SW 1271 (cell line): ENCODE data around the gene NBAS.
A peak's percentile ranks its signal among the peaks of the same experiment; 100 is the strongest.

Source experiments
- DNase-seq, 2 experiments: peaks; one replicate each; lab custom pipeline; 2025; lab: John Stamatoyannopoulos, UW

Gene NBAS

DNA sequence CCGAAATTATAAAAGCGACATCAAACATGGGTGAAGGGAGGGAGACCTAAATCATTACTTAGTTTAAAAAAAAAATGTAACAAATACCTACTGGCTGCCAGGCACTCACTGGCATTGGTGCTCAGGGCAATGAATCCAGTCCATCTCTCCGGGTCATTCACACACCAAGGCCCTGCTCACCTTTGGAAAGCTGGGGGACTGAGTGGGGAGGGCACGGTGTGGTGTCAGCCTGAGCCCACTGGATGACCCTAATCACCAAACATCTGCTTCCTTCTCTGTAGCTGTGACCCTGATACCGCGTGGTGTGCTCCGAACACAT lies 30.2 kb upstream of the NBAS start:
- no peak for DNase-seq

DNA sequence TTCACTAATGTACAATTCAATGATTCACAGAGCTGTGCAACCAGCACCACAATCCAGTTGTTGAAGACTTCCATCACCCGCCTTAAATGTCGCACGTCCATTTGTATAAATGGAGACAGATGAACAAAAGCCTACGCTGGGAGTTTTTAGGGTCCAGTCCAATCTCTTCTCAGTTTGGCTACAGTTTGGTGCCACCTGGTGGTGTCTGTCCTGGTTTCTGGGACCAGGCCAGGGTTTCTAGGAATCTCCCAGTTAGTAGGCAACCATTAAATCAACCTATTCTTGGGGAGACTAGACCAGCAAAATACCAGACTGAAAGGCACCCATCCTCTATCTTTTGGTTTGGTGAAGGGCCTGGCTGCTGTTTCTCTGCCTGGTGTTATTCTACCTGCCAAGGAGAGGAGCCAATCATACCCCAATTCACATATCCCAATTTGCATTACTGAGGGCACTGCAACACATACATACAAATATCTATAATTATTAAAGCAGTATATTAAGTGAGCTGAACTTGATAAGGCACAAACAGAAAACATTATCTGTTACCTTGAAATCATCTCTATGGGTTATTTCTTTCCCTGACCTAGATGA lies 27.3 kb upstream of the NBAS start:
- DNase-seq: peak; percentile 11 to 78

DNA sequence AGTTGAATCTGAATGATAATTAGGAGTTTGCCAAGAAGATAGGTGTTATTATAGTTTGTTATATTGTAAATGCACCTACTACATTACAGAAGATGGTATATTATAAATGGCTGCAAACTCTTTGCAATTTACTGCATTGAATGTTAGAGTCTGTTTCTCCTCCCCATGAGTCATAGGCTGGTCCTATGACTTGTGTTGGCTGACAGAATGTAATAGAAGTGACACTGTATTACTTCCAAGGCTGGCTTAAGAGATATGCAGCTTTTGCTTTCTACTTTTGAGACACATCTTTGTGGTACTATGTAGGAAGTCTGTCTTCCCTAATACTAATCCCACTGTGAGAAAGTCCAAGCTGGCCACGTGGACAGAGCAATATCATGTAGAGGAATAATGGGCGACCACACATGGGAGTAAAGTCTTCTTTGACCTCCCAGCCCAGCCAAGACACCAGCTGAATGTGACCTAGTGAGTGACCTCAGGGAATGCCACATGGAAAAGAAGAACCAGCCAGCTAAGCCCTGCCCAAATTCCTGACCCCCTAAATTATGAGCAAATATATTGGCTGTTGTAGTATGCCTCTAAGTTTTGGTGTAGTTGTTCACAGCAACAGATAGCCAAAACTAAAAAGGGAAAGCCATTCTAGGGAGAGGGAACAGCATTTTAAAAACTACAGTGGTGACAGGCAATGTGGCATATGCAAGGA lies 23.8 kb upstream of the NBAS start:
- DNase-seq: no peak

DNA sequence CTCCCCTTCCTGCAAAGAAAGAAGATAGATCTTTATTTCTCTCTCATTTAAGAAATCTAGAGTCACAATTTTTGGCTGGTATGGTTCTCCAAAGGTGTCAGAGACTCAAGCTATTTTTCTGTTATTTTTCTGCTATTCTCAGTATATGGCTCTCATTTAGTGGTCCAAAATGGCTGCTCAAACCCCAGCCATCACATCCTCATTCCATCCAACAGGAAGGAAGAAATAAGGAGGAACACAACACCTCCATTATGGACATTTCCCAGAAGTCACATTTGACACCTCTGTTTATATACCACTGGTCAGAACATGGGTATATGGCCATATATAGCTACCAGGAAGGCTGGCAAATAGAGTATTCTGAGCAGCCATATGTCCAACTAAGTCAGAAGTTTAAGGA lies 23.2 kb upstream of the NBAS start:
- no peak for DNase-seq

DNA sequence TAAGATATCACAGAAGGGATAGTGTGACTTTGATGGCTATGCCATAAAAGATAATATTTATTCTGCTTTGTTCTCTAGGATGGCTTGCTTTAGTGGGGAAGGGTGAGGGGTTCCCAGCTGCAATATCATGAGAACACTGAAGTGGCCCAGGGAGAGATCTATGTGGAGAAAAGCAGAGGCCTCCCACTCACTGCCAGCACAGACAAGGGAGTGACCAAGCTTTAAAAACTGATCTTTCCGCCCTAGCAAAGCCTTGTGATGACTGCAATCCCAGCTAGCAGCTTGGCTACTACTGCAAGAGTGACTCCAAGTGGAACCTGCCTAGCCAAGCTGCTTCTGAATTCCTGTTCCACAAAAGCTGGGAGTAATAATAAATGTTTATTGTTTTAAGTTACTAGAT lies 22.7 kb upstream of the NBAS start:
- no peak for DNase-seq

DNA sequence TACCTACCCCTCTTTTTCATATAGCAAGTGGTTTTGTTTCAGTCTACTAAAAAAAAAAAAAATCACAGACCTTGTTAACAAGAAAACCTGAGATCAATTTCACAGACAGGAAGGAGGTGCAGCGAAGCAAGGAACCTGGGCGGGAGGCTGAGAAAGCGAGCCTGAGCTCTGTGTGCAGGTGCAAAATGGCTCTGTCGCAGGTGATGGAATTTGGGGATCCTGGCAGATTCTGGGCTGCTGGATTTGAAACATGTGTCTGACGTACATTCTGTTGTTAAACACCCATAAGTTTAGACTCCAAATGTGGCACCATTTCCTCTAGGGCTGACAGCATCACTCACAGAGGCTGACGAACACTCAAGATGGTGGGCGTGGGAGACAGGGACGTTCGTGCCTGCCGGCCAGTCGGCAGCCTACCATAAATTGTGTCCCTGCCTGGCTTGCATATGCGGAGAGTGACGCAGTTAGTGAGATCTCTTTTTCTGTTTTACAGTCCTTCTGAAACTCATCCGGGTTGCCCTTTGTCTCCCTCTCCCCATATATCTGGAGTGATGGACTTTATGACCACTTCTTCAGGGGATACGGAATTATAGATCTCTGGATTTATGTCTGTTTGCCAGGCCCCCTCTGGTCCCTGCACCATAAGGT lies 21.7 kb upstream of the NBAS start:
- no peak for DNase-seq

DNA sequence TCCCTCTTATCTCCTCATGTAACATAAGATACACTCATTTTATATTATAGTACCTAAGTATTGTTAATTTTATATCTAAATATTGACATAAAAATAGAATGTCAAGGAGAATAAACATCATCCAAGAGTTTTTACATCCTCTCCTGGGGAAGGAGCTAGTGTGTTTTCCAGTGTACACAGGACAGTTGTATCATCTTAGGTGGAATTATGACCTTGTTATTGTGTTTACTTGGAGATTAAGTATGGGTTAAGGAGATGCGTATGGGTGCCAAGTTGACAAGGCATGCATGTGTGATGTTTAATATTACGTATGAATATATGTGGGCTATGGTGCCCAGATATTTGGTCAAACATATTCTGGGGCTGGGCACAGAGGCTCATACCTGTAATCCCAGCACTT lies 19.3 kb upstream of the NBAS start:
- no peak for DNase-seq

DNA sequence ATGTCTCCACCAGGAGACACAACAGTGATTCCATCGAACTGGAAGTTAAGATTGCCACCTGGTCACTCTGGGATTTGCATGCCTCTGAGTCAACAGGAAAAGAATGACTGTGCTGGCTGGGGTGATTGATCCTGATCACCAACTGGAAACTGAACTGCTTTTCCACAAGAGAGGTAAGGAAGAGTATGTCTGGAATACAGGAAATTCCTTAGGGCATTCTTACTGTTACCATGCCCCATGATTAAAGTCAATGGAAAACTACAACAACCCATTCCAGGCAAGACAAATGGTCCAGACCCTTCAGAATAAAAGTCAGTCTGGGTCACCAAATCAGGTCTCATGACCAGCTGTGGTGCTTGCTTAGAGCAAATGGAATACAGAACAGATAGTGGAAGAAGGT lies 18.5 kb upstream of the NBAS start:
- DNase-seq: peak; percentile 17 to 19

DNA sequence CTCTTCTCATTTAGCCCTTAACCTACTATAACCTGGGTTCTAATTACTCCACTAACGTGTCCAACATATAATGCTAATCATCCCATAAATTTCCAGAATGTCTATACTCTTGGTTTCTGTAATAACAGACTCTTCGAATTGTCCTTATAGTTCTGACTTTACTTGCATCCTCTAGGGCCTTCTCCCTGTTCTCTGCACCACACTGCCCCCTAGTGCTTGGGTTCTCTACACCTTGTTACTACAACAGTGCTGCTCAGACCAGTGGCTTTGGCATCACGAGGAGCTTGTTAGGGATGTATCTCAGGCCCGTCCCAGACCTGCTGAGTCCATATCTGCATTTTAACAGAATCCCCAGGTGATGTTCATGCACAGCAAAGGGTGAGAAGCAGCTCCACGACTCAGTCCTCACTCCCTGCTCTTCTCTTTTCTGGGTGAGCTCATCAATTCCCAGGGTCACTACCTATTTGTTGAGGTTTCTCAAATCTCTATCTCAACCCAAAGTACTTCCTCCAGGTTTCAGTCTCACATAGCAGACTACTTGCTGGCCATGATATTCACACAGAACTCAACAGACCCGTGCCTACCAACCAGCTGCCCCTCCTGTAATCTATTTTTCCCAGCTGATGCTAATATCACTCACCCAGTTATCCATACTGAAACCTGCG lies 16.1 kb upstream of the NBAS start:
- peak; percentile 62 to 86 for DNase-seq

DNA sequence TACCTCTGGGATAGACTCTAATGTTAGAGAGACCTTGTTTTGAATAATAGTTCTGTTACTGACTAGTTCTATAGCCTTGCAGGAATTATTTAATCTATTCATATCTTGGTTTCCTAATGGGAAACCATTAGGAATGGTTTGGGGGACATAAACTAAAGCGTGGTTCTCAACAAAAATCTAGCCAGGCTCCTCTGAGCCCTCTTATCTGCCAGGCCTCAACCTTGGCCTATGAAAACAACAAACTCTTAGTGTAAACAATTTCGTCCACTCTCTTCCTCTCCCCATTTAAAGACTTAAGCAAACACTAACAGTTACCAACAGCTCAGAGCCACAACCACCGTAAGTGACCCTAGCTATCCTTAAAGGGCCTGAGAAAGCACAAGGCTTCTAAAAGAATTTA lies 10.6 kb upstream of the NBAS start:
- no peak for DNase-seq

DNA sequence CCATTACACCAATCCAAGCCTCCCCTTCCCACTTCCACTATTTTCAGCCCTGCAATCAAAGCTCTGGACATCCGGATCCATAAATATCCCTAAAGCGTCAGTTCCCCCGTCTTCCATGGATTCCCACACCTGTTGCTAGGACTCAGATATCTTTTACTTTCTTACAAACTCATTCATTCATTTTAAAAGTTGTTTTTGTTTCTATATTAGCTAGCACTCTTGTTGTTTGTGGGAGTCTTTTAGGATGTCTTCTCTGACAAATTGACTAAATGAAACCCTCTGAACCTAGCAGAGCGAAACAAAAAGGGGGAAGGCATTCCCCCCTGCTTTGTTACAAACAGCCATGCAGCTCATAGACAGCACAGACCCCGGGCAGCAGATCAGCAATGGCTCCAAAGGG lies 9.0 kb upstream of the NBAS start:
- DNase-seq: no peak

DNA sequence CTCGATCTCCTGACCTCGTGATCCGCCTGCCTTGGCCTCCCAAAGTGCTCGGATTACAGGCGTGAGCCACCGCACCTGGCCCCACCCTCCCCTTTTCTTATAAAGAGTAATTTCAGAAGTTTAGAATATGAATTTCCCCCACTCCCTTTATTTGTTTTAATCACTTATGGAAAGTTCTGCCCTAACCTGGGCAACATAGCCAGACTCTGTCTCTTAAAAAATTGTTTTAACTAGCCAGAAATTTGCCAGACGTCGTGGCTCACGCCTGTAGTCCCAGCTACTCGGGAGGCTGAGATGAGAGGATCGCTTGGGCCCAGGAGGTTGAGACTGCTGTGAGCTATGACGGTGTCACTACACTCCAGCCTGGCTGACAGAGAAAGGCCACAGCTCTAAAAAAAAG lies 7.7 kb upstream of the NBAS start:
- no peak for DNase-seq

DNA sequence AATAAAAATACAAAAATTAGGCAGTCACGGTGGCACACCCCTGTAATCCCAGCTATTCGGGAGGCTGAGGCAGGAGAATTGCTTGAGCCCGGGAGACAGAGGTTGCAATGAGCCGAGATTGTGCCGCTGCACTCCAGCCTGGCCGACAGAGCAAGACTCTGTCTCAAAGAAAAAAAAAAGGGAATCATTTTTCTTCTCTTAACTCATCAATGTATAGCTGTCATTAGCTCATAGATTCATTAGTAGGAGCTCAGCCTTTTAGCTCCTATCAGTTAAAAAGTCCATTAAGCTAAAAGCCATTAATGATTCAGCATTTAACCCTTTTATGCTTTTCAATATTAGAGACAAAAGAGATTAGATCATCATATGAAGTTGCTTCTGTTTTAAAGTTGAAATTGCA lies 5.8 kb upstream of the NBAS start:
- no peak for DNase-seq

DNA sequence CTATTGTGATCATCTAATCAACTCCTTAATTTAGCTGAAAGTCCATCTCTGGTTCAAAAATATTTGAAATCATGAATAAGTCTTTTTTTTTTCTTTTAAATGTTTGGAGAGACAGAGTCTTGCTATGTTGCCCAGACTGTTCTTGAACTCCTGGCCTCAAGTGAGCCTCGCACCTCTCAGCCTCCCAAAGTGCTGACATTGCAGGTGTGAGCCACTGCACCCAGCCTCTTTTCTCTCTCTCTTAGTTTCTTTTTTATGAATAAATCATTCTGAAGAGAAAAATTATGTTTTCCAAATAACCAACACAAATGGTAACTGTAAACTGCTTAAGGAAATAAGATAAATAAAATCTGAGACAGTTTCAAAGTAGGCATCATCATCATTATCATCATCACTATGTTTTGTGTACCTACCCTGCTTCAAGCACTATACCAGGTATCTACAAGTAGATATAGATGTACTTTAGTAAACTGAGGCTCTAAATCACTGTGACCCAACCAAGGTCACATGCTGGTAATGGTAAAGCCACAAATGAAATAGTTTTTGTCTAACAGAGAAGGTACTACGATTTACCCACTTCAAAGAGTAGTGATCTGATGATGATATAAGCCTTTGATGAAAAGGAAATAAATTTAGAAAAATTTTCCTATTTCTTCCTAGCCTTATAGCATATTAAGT lies 5.0 kb upstream of the NBAS start:
- DNase-seq: no peak

DNA sequence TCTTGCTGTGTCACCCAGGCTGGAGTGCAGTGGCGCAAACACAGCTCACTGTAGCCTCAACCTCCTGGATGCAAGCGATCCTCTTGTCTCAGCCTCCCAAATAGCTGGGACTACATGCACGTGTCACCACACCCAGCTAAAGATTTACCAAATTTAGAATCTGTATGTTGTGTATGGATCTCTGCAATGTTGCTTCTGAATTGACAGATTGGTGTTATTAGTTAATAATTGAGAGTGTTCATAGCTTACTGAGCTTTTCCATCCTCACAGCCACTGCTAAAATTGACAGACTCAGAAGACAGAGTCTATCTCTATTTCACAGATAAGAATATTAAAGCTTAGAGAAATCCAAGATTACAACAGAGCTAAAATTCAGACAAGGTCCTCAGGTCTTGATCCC lies 4.3 kb upstream of the NBAS start:
- DNase-seq: no peak

DNA sequence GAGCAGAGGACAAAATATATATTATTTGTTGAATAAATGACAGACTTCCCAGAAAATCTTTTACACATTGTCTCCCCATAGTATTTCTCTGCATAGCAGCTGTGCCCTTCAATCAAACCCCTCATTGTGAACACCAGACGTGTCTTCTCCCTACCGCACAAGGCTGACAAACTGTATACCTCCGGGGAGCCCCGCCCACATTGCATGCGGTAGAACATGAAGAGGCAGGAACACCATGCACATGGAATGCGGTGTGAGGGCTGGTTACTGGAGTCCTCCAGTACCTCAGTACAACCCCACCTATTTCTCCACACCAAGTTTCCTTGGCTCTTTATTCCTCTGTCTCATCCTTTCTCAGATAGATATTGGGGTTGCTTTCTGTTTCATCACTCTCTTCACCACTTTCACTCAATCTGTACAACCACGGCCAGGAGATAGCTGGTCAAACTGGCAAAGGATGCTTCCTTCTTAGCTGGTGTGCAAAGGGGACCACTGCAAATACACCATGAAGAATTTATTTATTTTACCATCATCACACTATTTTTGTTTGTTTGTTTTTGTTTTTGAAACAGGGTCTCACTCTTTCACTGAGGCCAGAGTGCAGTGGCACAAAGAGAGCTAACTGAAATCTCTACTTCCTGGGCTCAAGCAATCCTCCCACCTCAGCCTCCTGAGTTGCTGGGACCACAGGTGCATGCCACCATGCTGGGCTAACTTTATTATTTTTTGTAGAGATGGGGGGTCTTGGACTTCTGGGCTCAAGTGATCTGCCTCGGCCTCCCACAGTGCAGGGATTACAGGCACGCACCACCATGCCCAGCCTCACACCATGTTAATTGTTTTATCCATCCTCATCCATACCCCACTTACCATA lies 2.3 kb upstream of the NBAS start:
- no peak for DNase-seq

DNA sequence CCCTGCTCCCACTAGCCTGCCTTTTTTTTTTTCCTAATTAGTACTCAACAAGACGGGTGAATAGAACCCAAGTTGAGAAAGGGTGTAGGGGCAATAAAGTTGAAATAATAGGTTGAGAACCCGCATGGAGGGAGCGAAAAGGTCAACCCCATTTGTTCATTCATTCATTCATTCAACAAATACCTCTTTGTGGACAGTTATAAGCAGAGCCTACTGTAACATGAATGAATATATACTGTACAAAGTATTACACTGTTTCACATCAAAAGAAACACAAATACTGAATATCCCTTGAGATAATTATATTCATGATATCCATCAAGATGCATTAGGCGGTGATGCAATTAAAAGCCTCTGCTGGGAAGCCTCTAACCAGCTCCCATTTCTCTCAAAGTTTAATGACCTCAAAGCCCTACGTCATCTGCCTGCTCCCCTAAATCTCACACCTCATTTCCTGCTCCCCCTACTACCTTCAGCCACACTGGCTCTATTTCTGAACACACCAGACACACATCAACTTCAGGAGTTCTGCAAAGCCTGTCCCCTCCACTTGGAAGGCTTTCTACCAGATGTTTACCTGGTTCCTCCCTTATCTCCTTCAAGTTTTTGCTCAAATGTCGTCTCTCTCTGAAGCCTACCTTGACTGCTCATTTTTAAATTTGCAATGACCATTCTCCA lies 1.4 kb upstream of the NBAS start:
- DNase-seq: no peak

DNA sequence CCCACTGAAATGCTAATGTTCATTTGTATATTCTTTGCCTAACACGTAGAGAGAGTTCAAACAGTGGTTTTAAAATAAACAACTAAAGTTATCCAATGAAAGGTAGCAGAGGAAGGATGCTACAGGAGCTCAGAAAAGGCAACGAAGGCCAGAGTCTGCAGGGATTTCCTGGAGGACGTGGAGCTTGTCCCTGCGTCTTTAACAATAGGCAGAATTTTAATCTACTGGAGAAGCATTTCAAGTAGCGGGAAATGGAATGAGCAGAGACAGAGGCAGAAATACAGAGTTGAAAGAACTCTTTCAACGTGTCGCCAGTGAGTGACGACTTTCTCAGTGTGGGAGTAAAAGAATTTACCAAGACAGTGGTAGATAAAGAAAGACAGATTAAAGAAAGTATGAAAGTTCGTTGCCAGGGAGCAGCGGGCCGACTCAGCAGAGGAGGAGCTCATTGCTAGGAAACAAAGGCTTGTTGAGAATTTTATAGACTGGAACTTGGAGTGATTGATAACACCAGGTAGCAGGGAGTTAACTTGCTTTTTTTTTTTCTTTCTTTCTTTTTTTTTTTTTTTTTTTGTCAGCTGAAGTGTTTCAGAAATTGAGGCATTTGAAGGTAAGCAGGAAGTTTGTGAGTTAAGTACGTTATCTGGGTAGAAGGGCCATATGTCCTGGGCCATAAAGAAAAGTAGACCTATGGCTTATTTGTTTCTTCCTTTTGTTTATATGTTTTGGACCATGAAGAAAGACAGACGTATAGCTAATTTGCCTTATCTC lies 625 bp upstream of the NBAS start:
- DNase-seq: no peak

DNA sequence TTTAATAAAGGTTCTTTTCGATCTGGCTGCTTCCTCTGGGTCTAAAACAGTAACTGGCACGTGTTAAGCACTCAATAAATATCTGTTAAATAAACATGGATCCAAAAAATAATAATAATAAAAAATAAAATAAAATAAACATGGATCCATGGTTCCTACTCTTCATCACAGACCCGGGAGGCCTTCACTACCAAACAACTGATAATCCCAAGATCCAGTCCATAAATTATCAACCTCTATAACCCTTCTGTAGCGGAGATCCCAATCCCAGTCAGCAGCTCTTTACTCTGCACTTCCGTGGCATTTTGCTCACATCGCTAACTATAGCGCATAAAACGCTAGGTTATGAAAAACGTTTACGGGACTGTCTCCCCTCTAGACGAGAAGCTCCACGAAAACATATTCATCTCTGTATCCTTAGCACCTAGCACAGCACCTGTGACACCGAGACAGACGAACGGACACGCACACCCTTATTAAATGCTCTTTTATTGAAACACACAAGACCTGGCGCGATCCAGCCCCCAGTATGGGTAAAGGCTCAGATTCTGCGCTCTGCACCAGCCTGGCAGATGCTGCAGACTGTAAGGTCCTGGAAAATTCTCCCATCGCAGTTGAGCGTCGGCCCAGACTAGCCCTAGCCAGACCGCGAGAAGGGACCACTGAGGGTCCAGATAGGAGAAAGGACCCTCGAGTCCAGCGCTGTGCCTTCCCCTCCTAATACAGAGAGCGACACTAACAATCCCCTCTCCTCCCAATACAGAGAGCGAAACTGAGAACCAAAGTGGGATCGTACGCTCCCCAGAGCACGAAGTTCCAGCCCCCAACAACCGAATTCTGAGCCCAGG lies 770 bp downstream of the NBAS start:
- DNase-seq: peak in 1 of 2 experiments; percentile 52
